Ureter (tissue), 1 donor: ENCODE data around the gene FAM234A. TPM values are rescaled to one million over a fixed set of nuclear protein-coding genes. Genes with fewer than 3 reads are reported as not detected.

Experiments
- DNase-seq: peaks from one replicate; pipeline ENCODE4 v3.0.0-alpha.2; 2020; ENCODE audit warnings: low spot score
- total RNA-seq: library from RNA; stranded (reverse); gene quantifications from one replicate; pipeline ENCODE4 v1.2.4, GENCODE V29; 2023
- donor health status: DM: yes; HTN: yes; CAD: no.

The FAM234A gene
- total RNA-seq, 1 donor from 2014 or later: 89.4 TPM

DNA sequence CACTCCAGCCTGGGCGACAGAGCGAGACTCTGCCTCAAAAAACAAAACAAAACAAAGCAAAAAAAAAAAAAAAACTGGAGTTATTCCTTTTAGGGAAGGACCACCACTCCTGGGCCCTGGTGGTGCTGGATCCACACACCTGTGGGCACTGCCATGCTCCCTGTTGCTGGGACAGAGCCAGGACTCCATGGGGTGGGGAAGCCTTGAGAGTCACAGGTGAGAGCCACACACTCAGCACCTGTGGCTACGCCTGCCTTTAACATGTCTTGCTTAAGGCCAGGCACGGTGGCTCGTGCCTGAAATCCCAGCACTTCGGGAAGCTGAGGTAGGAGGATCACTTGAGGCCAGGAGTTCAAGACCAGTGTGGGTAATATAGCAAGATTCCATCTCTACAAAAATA, 66.6 kb downstream of the FAM234A start:
- DNase-seq: no peak

DNA sequence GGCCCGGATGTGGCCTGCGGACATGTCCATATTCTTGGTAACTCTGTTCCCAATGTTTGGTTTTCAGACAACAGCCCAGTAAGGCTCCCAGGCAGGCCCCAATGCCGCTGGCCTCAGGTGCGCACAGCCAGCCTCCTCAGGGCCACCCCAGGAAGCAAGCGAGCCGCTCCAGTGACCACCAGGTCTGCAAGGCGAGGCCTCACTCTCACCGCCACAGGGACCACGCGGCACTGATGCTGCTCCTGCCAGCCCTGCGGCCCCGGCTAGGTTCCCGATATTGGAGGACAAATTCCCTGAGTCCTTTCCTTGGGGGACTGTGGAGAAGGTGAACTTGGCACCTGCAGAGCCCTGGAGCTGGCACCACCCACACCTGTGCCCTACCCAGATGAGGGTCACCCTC, 67.3 kb downstream of the FAM234A start:
- no peak for DNase-seq

DNA sequence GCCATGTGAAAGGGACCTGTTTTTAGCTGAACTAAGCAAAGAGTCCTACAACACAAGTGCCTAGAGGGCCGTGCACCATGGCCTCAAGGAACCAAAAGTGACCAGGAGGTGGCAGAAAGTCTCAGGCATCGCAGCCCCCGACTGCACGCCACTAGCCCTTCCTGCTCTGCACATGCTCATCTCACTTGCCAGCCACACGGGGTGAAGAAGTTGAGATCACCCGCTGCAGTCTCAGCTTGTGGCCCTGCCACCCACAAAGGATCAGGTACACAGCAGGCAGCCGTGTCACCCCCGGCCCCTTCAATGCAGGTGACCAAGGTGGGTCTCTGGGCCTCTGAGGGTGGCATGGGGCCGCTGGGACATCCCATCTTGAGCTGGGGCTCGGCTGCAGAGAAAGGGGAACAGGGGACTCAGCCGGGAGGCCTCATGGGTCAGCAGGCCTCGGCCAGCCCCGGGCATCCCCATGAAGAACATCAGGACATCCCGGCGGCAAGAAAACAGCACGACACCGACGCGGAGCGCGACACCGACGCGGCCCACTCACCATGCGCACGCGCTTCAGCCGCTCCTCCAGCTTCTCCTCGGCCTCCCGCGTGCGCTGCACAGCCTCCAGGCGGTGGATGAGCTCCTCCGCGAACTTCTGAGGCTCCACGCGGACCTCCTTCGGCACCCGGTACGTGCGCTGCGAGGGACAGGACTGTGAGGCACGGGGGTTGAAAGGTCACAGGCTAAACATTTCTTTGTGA, 69.3 kb downstream of the FAM234A start:
- DNase-seq: no peak

DNA sequence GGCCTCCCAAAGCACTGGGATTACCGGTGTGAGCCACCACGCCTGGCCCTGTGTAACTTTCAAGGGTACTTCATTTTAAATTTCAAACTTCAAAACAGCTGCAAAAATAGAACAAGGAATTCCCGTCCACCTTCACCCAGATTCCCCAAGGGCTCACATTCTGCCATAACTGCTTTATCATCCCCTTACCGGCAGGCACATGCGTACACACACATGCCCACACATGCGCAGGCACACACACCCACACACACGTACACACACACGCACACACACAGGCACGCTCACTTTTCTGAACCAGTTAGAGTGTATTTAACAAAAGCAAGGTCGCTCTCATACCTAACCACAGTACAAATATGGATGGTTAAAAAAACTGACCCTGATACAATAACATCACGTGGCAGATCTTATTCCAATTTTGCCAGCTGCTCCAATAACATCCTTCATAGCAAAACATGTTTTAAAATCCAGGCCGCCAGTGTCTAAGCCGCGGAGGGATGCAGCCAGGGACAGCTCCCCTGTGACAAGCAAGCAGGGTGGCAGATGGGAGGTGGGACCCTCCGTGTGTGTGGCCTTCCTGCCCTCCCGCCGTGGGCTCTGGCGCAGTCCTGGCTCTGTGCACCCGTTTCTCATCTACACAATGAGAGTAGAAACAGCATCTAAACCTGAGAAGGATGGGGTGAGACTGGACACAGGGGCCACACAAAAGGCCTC, 71.5 kb downstream of the FAM234A start:
- DNase-seq: no peak

DNA sequence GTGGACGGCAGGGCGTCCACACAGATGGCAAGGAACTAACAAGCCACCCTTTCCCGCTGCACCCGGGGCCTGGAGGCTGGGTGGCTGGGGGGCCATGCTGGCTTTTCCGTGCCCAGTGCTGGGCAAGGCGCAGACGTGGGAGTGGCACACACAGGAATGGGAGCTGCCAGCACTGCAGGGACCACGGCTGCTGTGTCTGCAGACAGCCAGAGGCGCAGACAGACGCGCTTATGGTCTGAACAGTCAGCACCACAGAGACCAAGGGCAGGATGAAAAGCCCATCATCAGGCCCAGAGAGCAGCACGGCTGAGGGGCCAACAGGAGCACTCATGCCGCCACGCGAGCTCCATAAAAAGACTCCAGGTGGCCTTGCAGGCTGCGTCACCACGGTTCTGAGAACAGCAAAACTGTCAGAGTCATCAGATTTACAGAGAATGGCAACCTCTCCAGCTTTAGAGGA, 72.3 kb downstream of the FAM234A start:
- DNase-seq: no peak

DNA sequence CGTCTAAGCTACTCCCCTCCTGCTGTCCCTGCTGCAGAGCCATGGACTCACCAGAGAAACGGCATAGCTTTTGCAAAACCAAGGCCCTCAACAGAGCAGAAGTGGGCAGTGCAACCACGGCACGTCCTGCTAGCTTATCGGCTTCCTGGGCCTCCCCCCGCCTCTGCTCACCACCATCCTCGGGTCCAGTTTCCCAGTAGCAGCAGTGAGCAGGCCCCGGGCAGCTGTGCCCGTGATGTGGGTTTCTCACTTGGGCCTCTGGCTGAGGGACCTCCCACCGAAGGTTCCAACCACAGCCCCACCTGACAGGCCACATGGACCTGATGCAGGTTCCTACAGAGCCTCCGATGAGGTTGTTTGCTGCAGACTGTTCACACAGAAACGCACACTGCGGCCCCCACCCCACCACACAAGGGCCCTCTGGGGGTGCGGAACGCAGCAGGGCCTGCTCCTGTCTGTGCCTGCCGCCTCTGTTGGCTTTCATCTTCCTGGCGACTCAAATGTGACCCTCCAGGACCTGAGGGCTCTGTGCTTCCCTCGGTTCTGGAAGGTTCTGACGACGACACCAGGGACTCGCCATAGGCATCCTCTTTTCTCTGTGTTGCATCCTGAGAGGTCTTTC, 73.2 kb downstream of the FAM234A start:
- no peak for DNase-seq

DNA sequence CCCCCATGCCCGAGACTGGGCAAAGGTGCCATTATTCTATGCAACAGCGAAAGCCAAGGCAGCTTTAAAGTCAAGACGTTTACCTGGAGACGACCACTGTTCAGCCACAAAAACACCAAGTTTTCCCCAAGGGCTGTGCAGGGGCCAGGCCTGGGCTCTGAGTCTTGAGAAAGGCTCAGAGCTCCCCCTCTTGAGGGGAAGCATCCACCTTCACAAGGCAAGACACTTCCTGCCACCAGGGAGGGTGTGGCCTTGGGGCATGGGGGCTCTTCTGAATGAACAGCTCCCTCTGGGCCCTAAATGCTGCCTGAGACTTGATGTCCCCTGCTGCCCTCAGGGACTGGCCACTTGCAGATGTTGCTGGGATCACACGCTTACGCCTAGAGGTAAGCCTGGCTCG, 74.9 kb downstream of the FAM234A start:
- DNase-seq: no peak

DNA sequence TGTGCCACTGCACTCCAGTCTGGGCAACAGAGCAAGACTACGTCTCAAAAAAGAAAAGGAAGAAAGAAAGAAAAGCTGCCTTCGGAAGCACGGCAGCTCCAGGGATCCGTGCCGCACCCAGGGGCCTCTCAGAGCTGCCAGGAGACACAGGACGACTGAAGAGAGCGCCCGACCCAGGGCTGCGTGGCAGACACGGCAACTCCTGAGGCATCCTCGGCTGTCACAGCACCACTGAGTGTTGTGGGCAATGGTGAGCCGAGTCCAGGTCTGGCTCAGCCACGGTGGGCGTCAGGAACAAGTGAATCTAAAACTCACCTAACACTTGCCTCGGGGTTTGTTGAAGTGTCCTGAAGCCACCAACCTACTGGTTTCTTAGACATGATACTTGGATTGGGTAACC, 77.1 kb downstream of the FAM234A start:
- no peak for DNase-seq

DNA sequence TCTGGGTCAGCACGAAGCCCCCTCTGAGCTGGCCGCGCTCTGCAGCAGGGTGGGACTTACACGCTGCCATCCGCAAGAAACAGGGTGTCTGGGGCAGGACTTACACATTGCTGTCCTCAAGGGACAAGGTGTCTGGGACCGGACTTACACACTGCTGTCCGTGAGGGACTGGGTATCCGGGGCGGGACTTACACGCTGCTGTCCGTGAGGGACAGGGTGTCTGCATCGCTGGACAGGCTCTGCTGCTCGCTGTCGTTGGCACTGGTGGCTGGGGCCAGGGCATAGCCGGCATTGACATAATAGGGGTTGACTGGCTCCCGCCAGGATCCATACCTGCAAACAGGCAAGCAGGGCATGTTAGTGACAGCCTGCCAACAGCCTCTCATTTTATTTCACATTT, 79.7 kb downstream of the FAM234A start:
- no peak for DNase-seq

DNA sequence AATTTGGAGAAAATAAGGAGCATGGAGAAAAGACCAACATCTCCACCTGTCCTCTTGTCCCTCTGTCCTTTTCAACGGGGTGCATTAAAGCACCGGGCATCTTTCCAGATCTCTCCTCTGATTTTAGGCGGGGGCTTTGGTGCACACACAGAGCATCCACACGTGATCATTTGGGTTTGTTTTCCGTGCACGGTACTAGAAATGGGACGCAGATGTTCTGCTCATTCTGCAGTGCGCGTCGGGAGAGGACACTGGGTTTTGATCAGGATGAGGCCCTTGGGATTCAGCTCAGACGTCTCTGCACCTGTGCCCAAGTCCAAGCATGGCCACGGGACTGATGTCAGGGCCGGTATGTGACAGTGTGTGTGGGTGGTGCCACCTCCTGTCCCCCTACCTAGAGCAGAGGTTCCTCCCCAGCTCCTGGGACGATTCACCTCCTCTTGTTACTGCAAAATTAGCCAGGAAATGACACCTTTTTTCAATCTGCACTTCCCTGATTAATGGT, 80.2 kb downstream of the FAM234A start:
- no peak for DNase-seq

Other genes starting within 250 kb of the FAM234A start
- 14.9 TPM for gene POLR3K, start 181.2 kb upstream of the FAM234A start, total RNA-seq
- gene SNRNP25, start 181.0 kb upstream of the FAM234A start, total RNA-seq: 16.8 TPM
- gene RHBDF1, start 162.2 kb upstream of the FAM234A start, total RNA-seq: 49.0 TPM
- gene MPG, start 156.6 kb upstream of the FAM234A start, total RNA-seq: 38.2 TPM
- gene NPRL3, start 96.1 kb upstream of the FAM234A start, total RNA-seq: 42.5 TPM
- not detected for gene HBZ, start 82.2 kb upstream of the FAM234A start, total RNA-seq
- gene HBM, start 68.8 kb upstream of the FAM234A start, total RNA-seq: not detected
- 88.0 TPM for gene HBA2, start 61.9 kb upstream of the FAM234A start, total RNA-seq
- gene HBA1, start 58.1 kb upstream of the FAM234A start, total RNA-seq: 82.1 TPM
- not detected for gene HBQ1, start 54.4 kb upstream of the FAM234A start, total RNA-seq
- 85.3 TPM for gene LUC7L, start 5.4 kb upstream of the FAM234A start, total RNA-seq
- gene RGS11, start 41.1 kb downstream of the FAM234A start, total RNA-seq: 4.5 TPM
- not detected for gene ARHGDIG, start 45.8 kb downstream of the FAM234A start, total RNA-seq
- gene PDIA2, start 48.3 kb downstream of the FAM234A start, total RNA-seq: not detected
- gene AXIN1, start 117.9 kb downstream of the FAM234A start, total RNA-seq: 20.1 TPM
- gene MRPL28, start 135.7 kb downstream of the FAM234A start, total RNA-seq: 56.6 TPM
- gene PGAP6, start 147.2 kb downstream of the FAM234A start, total RNA-seq: 37.6 TPM
- 121 TPM for gene NME4, start 162.4 kb downstream of the FAM234A start, total RNA-seq
- gene DECR2, start 167.1 kb downstream of the FAM234A start, total RNA-seq: 17.5 TPM
- 42.0 TPM for gene RAB11FIP3, start 190.8 kb downstream of the FAM234A start, total RNA-seq